Ramos (cell line): Measurements from ENCODE around the gene TRIM72.

Experiments used
- in situ Hi-C: fragments of 300-500 bp; cut with MboI; formaldehyde crosslinking; loops from one replicate; pipeline ENCODE4 v1.14.3; 2022; ENCODE audit warnings: low sequenced_read_pairs; ENCODE audit not compliant: unreplicated experiment

Gene TRIM72

GRCh38 chr16:31213877-31214707 is at the start of gene TRIM72:
TSS of gene TRIM72 (plus strand) at chr16:31214119. CDS start at chr16:31214739, 620 bp downstream.
- in situ Hi-C loops = no loop called here

GRCh38 chr16:31167315-31167714 is 46.6 kb upstream of the TRIM72 start:
- in situ Hi-C loops = loop anchor here (25.0 kb wide), 1 partner anchor 695 kb away; the partner anchor contains the start of gene ZNF267

- in situ Hi-C loops = loop anchor here (25.0 kb wide), 1 partner anchor 693 kb away; the partner anchor contains the start of gene ZNF267
Measured at GRCh38 chr16:31168848-31169247, 45.1 kb upstream of the TRIM72 start.

- in situ Hi-C loops = loop anchor here (25.0 kb wide), 1 partner anchor 692 kb away; the partner anchor contains the start of gene ZNF267
Measured at GRCh38 chr16:31170048-31170447, 43.9 kb upstream of the TRIM72 start.

- in situ Hi-C loops = no loop called here
Measured at GRCh38 chr16:31177136-31177535, 36.8 kb upstream of the TRIM72 start.

- in situ Hi-C loops = no loop called here
Measured at GRCh38 chr16:31179219-31179746, 34.6 kb upstream of the TRIM72 start.

- in situ Hi-C loops = no loop called here
Measured at GRCh38 chr16:31179747-31180459, 34.0 kb upstream of the TRIM72 start, which contains the start of gene FUS. TSS of gene FUS (plus strand) at chr16:31180139. CDS start at chr16:31180215, 76 bp downstream.

GRCh38 chr16:31181102-31181830 is 32.7 kb upstream of the TRIM72 start:
- in situ Hi-C loops = no loop called here

GRCh38 chr16:31182391-31182790 is 31.5 kb upstream of the TRIM72 start:
- in situ Hi-C loops = no loop called here

- in situ Hi-C loops = no loop called here
Measured at GRCh38 chr16:31183432-31184428, 30.2 kb upstream of the TRIM72 start.

GRCh38 chr16:31184888-31185287 is 29.0 kb upstream of the TRIM72 start:
- in situ Hi-C loops = no loop called here

GRCh38 chr16:31185339-31185738 is 28.6 kb upstream of the TRIM72 start:
- in situ Hi-C loops = no loop called here

- in situ Hi-C loops = no loop called here
Measured at GRCh38 chr16:31186176-31186575, 27.7 kb upstream of the TRIM72 start.

GRCh38 chr16:31186930-31187807 is 26.8 kb upstream of the TRIM72 start:
- in situ Hi-C loops = no loop called here

- in situ Hi-C loops = no loop called here
Measured at GRCh38 chr16:31187808-31188189, 26.1 kb upstream of the TRIM72 start.

- in situ Hi-C loops = no loop called here
Measured at GRCh38 chr16:31188450-31189411, 25.2 kb upstream of the TRIM72 start.

GRCh38 chr16:31189412-31189778 is 24.5 kb upstream of the TRIM72 start:
- in situ Hi-C loops = no loop called here
